Ishikawa (cell line): ENCODE results near the gene RETSAT.

Experiments
- CEBPB ChIP-seq: IDR thresholded peaks from 2 replicates; pipeline ENCODE4 v1.6.1; 2012
- CREB1 ChIP-seq: IDR thresholded peaks from 2 replicates; pipeline ENCODE4 v1.6.1; 2012; ENCODE audit warnings: low read depth
- EGR1 ChIP-seq: IDR thresholded peaks from 2 replicates; pipeline ENCODE4 v1.6.1; 2012
- EP300 ChIP-seq: IDR thresholded peaks from 2 replicates; pipeline ENCODE4 v1.6.1; 2012; ENCODE audit warnings: borderline replicate concordance
- FOXM1 ChIP-seq: IDR thresholded peaks from 2 replicates; pipeline ENCODE4 v1.6.1; 2012; ENCODE audit warnings: low read depth, borderline replicate concordance
- NFIC ChIP-seq: IDR thresholded peaks from 2 replicates; pipeline ENCODE4 v1.6.1; 2012
- RAD21 ChIP-seq: IDR thresholded peaks from 2 replicates; pipeline ENCODE4 v1.6.1; 2012; ENCODE audit warnings: low read depth
- TAF1 ChIP-seq: IDR thresholded peaks from 2 replicates; pipeline ENCODE4 v1.6.1; 2012; ENCODE audit warnings: low read depth, mild to moderate bottlenecking
- TCF12 ChIP-seq: IDR thresholded peaks from 2 replicates; pipeline ENCODE4 v1.6.1; 2012; ENCODE audit warnings: low read depth
- TEAD4 ChIP-seq: IDR thresholded peaks from 2 replicates; pipeline ENCODE4 v1.6.1; 2012
- YY1 ChIP-seq: IDR thresholded peaks from 2 replicates; pipeline ENCODE4 v1.6.1; 2012; ENCODE audit warnings: low read depth
- ZBTB7A ChIP-seq: IDR thresholded peaks from 2 replicates; pipeline ENCODE4 v1.6.1; 2012; ENCODE audit warnings: low read depth
- TF ChIP-seq, protein P1 (sequence below): IDR thresholded peaks from 2 replicates; pipeline ENCODE4 v1.6.1; 2012
- TF ChIP-seq, protein P2 (sequence below): IDR thresholded peaks from 2 replicates; pipeline ENCODE4 v1.6.1; 2012
- TF ChIP-seq, protein P3 (sequence below): IDR thresholded peaks from 2 replicates; pipeline ENCODE4 v1.6.1; 2012; ENCODE audit warnings: low read depth, mild to moderate bottlenecking

The RETSAT gene

DNA sequence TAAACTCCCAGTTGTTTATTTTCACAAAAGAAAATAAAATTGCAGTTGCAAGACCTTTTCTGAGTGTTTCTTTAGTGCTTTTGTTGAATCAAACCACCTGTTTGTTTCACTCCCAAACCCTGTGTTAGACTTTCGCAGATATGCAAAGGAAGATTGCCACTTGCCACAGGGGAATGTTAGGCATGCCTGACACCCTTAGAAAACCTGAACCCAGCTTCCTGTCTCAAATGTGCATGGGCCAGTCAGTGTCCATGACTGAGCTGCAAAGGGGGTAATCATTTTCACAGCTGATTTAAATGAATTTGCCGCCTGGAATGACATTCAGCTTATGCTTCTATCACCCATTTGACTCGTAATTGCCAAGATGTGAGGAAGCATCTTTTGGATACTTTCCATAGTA lies 44.0 kb downstream of the RETSAT start:
- TF ChIP-seq ZBTB7A (no peak), FOXM1 (no peak), CEBPB (no peak), EP300 (no peak), TEAD4 (no peak), EGR1 (no peak), YY1 (no peak)
- TF ChIP-seq, protein P1, sequence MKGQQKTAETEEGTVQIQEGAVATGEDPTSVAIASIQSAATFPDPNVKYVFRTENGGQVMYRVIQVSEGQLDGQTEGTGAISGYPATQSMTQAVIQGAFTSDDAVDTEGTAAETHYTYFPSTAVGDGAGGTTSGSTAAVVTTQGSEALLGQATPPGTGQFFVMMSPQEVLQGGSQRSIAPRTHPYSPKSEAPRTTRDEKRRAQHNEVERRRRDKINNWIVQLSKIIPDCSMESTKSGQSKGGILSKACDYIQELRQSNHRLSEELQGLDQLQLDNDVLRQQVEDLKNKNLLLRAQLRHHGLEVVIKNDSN, result no peak
- TF ChIP-seq, protein P2, sequence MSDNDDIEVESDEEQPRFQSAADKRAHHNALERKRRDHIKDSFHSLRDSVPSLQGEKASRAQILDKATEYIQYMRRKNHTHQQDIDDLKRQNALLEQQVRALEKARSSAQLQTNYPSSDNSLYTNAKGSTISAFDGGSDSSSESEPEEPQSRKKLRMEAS, result no peak
- TF ChIP-seq, protein P3, sequence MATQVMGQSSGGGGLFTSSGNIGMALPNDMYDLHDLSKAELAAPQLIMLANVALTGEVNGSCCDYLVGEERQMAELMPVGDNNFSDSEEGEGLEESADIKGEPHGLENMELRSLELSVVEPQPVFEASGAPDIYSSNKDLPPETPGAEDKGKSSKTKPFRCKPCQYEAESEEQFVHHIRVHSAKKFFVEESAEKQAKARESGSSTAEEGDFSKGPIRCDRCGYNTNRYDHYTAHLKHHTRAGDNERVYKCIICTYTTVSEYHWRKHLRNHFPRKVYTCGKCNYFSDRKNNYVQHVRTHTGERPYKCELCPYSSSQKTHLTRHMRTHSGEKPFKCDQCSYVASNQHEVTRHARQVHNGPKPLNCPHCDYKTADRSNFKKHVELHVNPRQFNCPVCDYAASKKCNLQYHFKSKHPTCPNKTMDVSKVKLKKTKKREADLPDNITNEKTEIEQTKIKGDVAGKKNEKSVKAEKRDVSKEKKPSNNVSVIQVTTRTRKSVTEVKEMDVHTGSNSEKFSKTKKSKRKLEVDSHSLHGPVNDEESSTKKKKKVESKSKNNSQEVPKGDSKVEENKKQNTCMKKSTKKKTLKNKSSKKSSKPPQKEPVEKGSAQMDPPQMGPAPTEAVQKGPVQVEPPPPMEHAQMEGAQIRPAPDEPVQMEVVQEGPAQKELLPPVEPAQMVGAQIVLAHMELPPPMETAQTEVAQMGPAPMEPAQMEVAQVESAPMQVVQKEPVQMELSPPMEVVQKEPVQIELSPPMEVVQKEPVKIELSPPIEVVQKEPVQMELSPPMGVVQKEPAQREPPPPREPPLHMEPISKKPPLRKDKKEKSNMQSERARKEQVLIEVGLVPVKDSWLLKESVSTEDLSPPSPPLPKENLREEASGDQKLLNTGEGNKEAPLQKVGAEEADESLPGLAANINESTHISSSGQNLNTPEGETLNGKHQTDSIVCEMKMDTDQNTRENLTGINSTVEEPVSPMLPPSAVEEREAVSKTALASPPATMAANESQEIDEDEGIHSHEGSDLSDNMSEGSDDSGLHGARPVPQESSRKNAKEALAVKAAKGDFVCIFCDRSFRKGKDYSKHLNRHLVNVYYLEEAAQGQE, result no peak

DNA sequence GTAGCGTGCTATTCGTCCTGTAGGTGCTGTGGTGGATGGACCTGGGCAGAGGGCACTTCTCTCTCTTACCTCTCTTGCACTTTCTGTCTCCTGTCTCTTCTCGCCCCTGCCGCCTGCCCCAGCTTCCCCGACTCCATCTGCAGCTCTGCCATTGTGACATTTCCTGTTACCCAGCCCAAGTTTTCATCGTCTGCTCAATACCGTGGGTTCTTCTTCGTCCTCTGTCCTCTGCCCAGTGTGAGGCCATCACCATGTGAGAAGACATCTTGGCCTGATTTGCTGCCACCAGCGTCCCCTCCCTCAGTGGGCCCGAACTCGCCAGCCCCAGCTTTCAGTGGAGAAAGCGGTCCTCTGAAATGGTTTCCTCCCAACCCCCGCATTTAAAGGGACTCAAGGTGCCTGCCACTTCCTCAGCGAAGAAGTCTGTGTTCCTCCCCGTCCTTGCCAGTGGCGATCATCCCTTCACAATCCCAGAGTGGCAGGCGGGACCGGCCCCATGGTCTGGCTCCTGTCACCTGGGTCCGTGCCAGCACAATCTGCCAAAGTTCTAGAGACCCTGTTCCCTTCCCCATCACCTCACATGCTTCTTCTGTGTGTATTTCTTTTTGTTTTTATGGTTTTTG lies 44.5 kb downstream of the RETSAT start:
- TF ChIP-seq, protein P2, result no peak
- TF ChIP-seq YY1 (no peak), EP300 (no peak), RAD21 (no peak), ZBTB7A (no peak), EGR1 (no peak), NFIC (no peak), TEAD4 (no peak), FOXM1 (no peak), TAF1 (no peak), TCF12 (no peak), CREB1 (no peak)
- TF ChIP-seq, protein P3, result no peak
- TF ChIP-seq, protein P1, result no peak

DNA sequence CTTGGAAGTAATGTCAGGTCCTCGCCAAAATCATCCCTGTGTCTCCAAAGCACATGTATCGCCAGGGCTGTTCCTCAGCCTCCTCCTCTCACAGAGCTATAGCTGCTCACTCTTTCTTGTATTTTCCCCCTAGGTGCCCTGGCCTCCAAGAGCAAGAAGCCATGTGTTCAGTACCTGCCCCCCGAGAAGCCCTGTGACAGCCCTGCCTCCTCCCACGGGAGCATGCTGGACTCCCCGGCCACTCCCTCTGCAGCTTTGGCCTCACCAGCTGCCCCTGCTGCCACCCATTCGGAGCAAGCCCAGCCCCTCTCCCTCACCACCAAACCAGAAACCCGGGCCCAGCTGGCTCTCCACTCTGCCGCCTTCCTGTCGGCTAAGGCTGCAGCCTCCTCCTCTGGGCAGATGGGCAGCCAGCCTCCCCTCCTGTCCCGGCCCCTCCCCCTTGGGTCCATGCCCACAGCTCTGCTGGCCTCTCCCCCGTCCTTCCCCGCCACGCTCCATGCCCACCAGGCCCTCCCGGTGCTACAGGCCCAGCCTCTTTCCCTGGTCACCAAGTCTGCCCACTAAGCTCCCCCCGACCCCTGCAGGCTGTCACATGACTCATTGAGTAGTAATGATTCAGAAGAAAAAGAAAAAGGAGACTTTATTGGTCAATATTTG lies 45.3 kb downstream of the RETSAT start:
- TF ChIP-seq TCF12, result no peak; the same call in 1 of the 2 replicates
- TF ChIP-seq NFIC, result peak; percentile 47; the same call in 1 of the 2 replicates
- peak; percentile 81; the same call in 1 of the 2 replicates for TF ChIP-seq ZBTB7A
- peak; percentile 12; the same call in 1 of the 2 replicates for TF ChIP-seq RAD21
- no peak for TF ChIP-seq CREB1
- TF ChIP-seq, protein P2, result peak; percentile 23; the same call in 1 of the 2 replicates
- TF ChIP-seq, protein P1, result peak; percentile 89
- 0 out of 2 replicates have a peak, but pooled peaks have one; percentile 6 for TF ChIP-seq YY1
- TF ChIP-seq EGR1, result no peak
- TF ChIP-seq TAF1, result no peak; the same call in 1 of the 2 replicates
- no peak for TF ChIP-seq CEBPB
- no peak for TF ChIP-seq TEAD4
- no peak for TF ChIP-seq FOXM1
- TF ChIP-seq EP300, result peak; percentile 7; the same call in 1 of the 2 replicates
- TF ChIP-seq, protein P3, result no peak
